ENCODE measurements around the gene SSBP3.

SSBP3 gene

DNA sequence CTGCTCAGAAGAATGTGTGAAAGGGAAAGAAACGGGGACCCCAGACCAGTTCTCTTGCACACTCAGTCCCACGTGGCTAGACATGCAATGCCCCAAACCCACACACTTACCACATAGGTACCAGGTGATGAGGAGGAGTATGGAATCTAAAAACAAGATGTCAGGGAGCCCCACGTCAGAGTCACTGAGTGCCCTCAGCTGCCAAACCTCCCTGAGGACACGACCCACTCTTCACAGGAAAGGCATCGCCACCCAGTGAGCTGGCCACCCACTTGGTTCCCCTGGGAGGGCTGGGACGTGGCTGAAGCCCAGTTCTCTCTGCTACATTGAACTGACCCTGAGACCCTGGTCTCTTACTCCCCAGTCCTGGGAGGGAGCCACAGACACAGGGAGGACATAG is 164.8 kb downstream of the SSBP3 start:
- H3K27me3 ChIP-seq (ENCODE audit: control insufficient read depth in 1 of 2, insufficient read depth in 1 of 2, low read length in 2 of 2), result no peaks in the 10 kb centered on the region
- DNase-seq, result no peak
- WGBS, result 96% methylated on average over 5 of the region's 6 CpGs
- H3K36me3 ChIP-seq (ENCODE audit: control insufficient read depth in 1 of 2, insufficient read depth in 2 of 2, low read depth in 1 of 2, low read length in 2 of 2), result peaks cover 59 to 73% of the 10 kb centered on the region in 2 experiments
- H3K27ac ChIP-seq (ENCODE audit: low read length, poor library complexity, severe bottlenecking), result no peak overlapping the region
- no peak overlapping the region for H2BK12ac ChIP-seq (ENCODE audit: low read length in 2 of 2)
- no peak overlapping the region for H2BK15ac ChIP-seq (ENCODE audit: low read depth, poor library complexity, severe bottlenecking)
- no peak overlapping the region for H4K8ac ChIP-seq (ENCODE audit: low read length)
- no peak overlapping the region for H2AK5ac ChIP-seq (ENCODE audit: low read length, severe bottlenecking)
- H3K4ac ChIP-seq (ENCODE audit: low read depth in 1 of 2, low read length in 2 of 2), result no peak overlapping the region
- no peaks in the 10 kb centered on the region for H3K9me3 ChIP-seq (ENCODE audit: control insufficient read depth, low read length)
- no peak overlapping the region for H3K18ac ChIP-seq (ENCODE audit: low read depth in 1 of 2, low read length in 2 of 2)
- H3K4me2 ChIP-seq (ENCODE audit: low read length, poor library complexity, severe bottlenecking), result no peak overlapping the region
- no peak overlapping the region for H3K14ac ChIP-seq (ENCODE audit: low read length in 2 of 2)
- H3K4me3 ChIP-seq (ENCODE audit: insufficient read depth in 1 of 2, low read depth in 1 of 2, low read length in 2 of 2), result no peak overlapping the region
- H3K23ac ChIP-seq (ENCODE audit: low read length in 2 of 2), result no peak overlapping the region
- H3K79me1 ChIP-seq (replicated peaks; ENCODE audit: low read length, poor library complexity, severe bottlenecking), result peaks cover 1% of the 10 kb centered on the region
- H2BK5ac ChIP-seq (ENCODE audit: low read depth, low read length, poor library complexity, severe bottlenecking), result no peak overlapping the region
- no peak overlapping the region for H4K91ac ChIP-seq (ENCODE audit: low read length)
- H2BK120ac ChIP-seq (ENCODE audit: low read depth, low read length), result no peak overlapping the region
- peaks cover 12% of the 10 kb centered on the region for H3K4me1 ChIP-seq (ENCODE audit: control insufficient read depth, insufficient read depth, low read depth, low read length)
- H3K9ac ChIP-seq (ENCODE audit: low read length), result no peak overlapping the region
- no peak overlapping the region for H2AFZ ChIP-seq (ENCODE audit: low read depth, low read length)

DNA sequence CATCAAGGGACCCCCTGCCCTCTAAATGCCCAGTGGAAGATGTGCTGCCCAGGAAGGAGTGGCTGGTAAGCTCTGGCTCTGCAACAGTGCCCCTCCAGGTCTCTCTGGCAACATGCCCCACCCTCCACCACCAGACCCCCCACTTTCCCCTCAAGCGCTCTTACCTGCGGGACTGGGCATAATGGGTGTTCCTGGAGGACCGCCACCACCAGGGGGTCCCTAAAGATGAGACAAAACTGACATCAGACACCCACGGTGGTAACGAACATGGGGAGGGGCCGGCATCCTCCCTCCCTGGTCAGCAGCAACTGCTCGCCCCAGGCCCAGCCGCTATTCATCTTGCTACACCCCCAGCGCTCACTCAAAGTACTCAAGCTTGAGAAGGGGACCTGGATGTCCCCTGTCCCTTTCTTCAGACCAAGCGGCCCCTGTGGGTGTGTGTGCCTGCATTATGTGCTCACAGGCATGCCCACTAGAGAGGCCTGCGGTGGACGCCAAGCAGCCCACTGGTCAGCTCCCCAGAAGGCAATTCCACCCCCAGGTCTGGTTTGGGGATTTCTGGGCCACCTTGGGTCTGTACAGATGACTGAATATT is 165.4 kb downstream of the SSBP3 start:
- Histone ChIP-seq H2AFZ (ENCODE audit: low read depth, low read length) (no peak overlapping the region), H3K4me3 (ENCODE audit: insufficient read depth in 1 of 2, low read depth in 1 of 2, low read length in 2 of 2) (no peak overlapping the region), H3K79me1 (replicated peaks; ENCODE audit: low read length, poor library complexity, severe bottlenecking) (peaks cover 1% of the 10 kb centered on the region), H2BK120ac (ENCODE audit: low read depth, low read length) (no peak overlapping the region), H4K91ac (ENCODE audit: low read length) (no peak overlapping the region), H3K18ac (ENCODE audit: low read depth in 1 of 2, low read length in 2 of 2) (no peak overlapping the region), H3K27ac (ENCODE audit: low read length, poor library complexity, severe bottlenecking) (no peak overlapping the region), H4K8ac (ENCODE audit: low read length) (peak overlapping the region; percentile 22), H2BK5ac (ENCODE audit: low read depth, low read length, poor library complexity, severe bottlenecking) (no peak overlapping the region), H3K9ac (ENCODE audit: low read length) (no peak overlapping the region), H3K14ac (ENCODE audit: low read length in 2 of 2) (no peak overlapping the region), H3K27me3 (ENCODE audit: control insufficient read depth in 1 of 2, insufficient read depth in 1 of 2, low read length in 2 of 2) (no peaks in the 10 kb centered on the region), H3K4ac (ENCODE audit: low read depth in 1 of 2, low read length in 2 of 2) (no peak overlapping the region), H2AK5ac (ENCODE audit: low read length, severe bottlenecking) (no peak overlapping the region), H3K4me2 (ENCODE audit: low read length, poor library complexity, severe bottlenecking) (no peak overlapping the region), H2BK15ac (ENCODE audit: low read depth, poor library complexity, severe bottlenecking) (no peak overlapping the region), H3K36me3 (ENCODE audit: control insufficient read depth in 1 of 2, insufficient read depth in 2 of 2, low read depth in 1 of 2, low read length in 2 of 2) (peaks cover 54 to 69% of the 10 kb centered on the region in 2 experiments), H3K23ac (ENCODE audit: low read length in 2 of 2) (no peak overlapping the region), H2BK12ac (ENCODE audit: low read length in 2 of 2) (no peak overlapping the region), H3K9me3 (ENCODE audit: control insufficient read depth, low read length) (no peaks in the 10 kb centered on the region), H3K4me1 (ENCODE audit: control insufficient read depth, insufficient read depth, low read depth, low read length) (peaks cover 12% of the 10 kb centered on the region)
- 98% methylated on average over 12 of the region's 12 CpGs for WGBS
- no peak for DNase-seq

DNA sequence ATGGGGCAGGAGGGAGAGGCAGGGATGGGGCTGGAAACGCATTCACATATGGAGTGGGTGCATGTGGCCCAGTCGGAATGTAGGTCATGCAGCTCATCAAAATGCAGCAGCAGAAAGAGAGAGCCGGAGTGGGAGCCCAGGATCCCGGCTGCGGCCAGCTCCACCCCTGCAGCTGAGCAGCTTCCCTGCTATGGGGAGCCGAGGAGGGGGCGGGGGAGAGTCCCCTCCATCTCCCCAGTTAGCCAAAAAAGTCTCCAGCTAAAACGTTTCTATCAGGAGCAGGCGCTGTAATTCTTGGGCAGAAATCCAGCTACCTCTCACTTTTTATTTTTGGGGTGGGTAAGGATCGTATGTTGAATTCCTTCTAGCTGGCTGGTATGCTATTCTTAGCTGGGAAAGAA is 166.6 kb downstream of the SSBP3 start:
- Histone ChIP-seq H3K27me3 (ENCODE audit: control insufficient read depth in 1 of 2, insufficient read depth in 1 of 2, low read length in 2 of 2) (no peaks in the 10 kb centered on the region), H2BK120ac (ENCODE audit: low read depth, low read length) (no peak overlapping the region), H4K91ac (ENCODE audit: low read length) (no peak overlapping the region), H3K4me3 (ENCODE audit: insufficient read depth in 1 of 2, low read depth in 1 of 2, low read length in 2 of 2) (no peak overlapping the region), H2BK5ac (ENCODE audit: low read depth, low read length, poor library complexity, severe bottlenecking) (no peak overlapping the region), H3K23ac (ENCODE audit: low read length in 2 of 2) (no peak overlapping the region), H3K4ac (ENCODE audit: low read depth in 1 of 2, low read length in 2 of 2) (no peak overlapping the region), H2AK5ac (ENCODE audit: low read length, severe bottlenecking) (no peak overlapping the region), H3K9ac (ENCODE audit: low read length) (no peak overlapping the region), H4K8ac (ENCODE audit: low read length) (no peak overlapping the region), H3K9me3 (ENCODE audit: control insufficient read depth, low read length) (no peaks in the 10 kb centered on the region), H3K4me1 (ENCODE audit: control insufficient read depth, insufficient read depth, low read depth, low read length) (peaks cover 12% of the 10 kb centered on the region), H3K27ac (ENCODE audit: low read length, poor library complexity, severe bottlenecking) (no peak overlapping the region), H2AFZ (ENCODE audit: low read depth, low read length) (no peak overlapping the region), H3K79me1 (replicated peaks; ENCODE audit: low read length, poor library complexity, severe bottlenecking) (peaks cover 1% of the 10 kb centered on the region), H3K36me3 (ENCODE audit: control insufficient read depth in 1 of 2, insufficient read depth in 2 of 2, low read depth in 1 of 2, low read length in 2 of 2) (peaks cover 48 to 67% of the 10 kb centered on the region in 2 experiments), H3K18ac (ENCODE audit: low read depth in 1 of 2, low read length in 2 of 2) (no peak overlapping the region), H3K14ac (ENCODE audit: low read length in 2 of 2) (no peak overlapping the region), H3K4me2 (ENCODE audit: low read length, poor library complexity, severe bottlenecking) (no peak overlapping the region), H2BK12ac (ENCODE audit: low read length in 2 of 2) (no peak overlapping the region), H2BK15ac (ENCODE audit: low read depth, poor library complexity, severe bottlenecking) (no peak overlapping the region)
- 97% methylated on average over 6 of the region's 10 CpGs for WGBS
- DNase-seq, result no peak

DNA sequence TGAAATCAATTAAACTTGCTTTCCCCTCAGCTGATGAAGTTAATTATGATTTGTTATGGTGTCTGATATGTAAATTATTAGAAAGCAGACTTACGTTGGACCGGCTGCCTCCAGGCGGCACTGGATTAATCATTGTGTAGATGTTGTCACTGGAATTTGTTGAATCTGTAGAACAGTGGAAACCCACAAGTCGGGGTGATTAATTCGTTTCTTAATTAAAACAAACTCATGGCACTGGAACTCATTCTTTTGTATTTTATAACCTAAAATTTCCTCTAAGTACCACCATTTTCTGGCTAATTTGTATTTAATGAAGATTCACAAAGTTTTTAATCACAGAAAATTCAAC is 167.2 kb downstream of the SSBP3 start:
- Histone ChIP-seq H2BK12ac (ENCODE audit: low read length in 2 of 2) (no peak overlapping the region), H3K36me3 (ENCODE audit: control insufficient read depth in 1 of 2, insufficient read depth in 2 of 2, low read depth in 1 of 2, low read length in 2 of 2) (peaks cover 48 to 67% of the 10 kb centered on the region in 2 experiments), H2BK15ac (ENCODE audit: low read depth, poor library complexity, severe bottlenecking) (no peak overlapping the region), H3K4me2 (ENCODE audit: low read length, poor library complexity, severe bottlenecking) (no peak overlapping the region), H3K23ac (ENCODE audit: low read length in 2 of 2) (no peak overlapping the region), H3K79me1 (replicated peaks; ENCODE audit: low read length, poor library complexity, severe bottlenecking) (peaks cover 1% of the 10 kb centered on the region), H3K18ac (ENCODE audit: low read depth in 1 of 2, low read length in 2 of 2) (no peak overlapping the region), H4K91ac (ENCODE audit: low read length) (no peak overlapping the region), H2BK5ac (ENCODE audit: low read depth, low read length, poor library complexity, severe bottlenecking) (no peak overlapping the region), H2BK120ac (ENCODE audit: low read depth, low read length) (no peak overlapping the region), H3K4me1 (ENCODE audit: control insufficient read depth, insufficient read depth, low read depth, low read length) (peaks cover 12% of the 10 kb centered on the region), H3K4me3 (ENCODE audit: insufficient read depth in 1 of 2, low read depth in 1 of 2, low read length in 2 of 2) (no peak overlapping the region), H3K14ac (ENCODE audit: low read length in 2 of 2) (no peak overlapping the region), H2AK5ac (ENCODE audit: low read length, severe bottlenecking) (no peak overlapping the region), H3K9ac (ENCODE audit: low read length) (no peak overlapping the region), H3K9me3 (ENCODE audit: control insufficient read depth, low read length) (no peaks in the 10 kb centered on the region), H3K27ac (ENCODE audit: low read length, poor library complexity, severe bottlenecking) (no peak overlapping the region), H2AFZ (ENCODE audit: low read depth, low read length) (no peak overlapping the region), H3K27me3 (ENCODE audit: control insufficient read depth in 1 of 2, insufficient read depth in 1 of 2, low read length in 2 of 2) (no peaks in the 10 kb centered on the region), H4K8ac (ENCODE audit: low read length) (no peak overlapping the region), H3K4ac (ENCODE audit: low read depth in 1 of 2, low read length in 2 of 2) (no peak overlapping the region)
- DNase-seq, result no peak
- 98% methylated on average over 5 of the region's 5 CpGs for WGBS

All from mesenchymal stem cell (in vitro differentiated cells and primary cell).